T-helper 9 cell (primary cell): ENCODE results near the gene BLOC1S3.
"Not testable (repeated sequence)": the region's sequence is repeated elsewhere in the genome, so short reads cannot be mapped to it uniquely, and the experiment has no call there.

Source experiments
- DNase-seq: peaks from one replicate; pipeline ENCODE4 v3.0.0-alpha.2; 2020

Gene BLOC1S3

DNA sequence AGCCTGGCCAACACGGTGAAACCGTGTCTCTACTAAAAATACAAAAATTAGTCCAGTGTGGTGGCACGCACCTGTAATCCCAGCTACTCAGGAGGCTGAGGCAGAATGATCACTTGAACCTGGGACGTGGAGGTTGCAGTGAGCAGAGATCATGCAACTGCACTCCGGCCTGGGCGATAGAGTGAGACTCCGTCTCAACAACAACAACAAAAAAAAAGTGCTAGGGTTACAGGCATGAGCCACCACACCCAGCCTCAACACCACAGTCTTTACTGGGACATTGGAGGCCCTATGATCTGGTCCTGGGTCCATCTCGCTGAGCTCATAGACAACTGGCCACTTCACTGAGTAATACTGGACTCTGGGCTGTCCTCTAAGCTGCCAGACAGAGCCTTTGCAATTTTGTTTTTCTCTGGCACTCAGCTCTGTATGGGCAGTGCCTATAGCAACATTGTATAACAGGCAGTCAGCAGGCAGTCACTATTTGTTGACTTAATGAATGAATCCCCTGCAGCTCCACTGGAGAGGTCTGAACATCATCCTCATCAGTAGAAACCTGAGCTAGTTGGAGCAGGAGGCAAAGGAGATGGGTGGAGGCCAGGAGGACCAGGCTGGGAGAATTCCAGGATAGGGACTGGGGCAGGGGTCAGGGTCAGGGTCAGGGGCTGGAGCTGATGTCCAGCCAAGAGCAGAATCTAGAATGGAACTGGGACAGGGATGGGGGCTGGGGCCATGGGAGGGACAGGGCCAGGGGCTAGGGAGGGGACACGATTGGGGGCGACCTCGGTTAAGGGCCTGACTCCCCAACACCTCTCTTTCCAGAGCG is 8.1 kb downstream of the BLOC1S3 start:
- no peak for DNase-seq

DNA sequence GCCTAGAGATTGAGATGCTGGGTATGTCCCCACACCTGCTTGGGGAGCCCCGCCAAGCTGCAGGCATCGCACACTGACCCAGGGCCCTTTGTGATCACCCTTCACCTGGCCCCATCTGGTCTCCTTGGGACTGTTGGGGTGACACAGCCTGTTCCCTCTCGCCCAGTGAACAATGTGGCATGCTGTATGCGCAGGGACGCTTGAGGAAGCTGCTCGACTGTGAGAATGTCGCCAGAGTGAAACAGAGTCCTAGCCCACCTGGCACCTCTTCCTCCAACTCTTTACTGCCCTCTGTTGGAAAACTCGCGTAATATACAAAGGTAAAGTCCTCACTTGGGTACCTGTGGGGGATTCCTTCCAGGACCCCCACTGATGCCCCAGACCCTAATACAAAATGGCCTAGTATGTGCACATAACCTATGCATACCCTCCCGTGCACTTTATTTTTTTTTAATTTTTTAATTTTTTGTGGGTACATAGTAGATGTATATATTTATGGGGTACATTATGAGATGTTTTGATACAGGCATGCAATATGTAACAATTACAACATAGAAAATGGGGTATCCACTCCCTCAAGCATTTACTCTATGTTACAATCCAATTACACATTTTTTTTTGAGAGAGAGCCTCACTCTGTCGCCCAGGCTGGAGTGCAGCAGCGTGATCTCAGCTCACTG is 9.0 kb downstream of the BLOC1S3 start:
- DNase-seq = no peak

DNA sequence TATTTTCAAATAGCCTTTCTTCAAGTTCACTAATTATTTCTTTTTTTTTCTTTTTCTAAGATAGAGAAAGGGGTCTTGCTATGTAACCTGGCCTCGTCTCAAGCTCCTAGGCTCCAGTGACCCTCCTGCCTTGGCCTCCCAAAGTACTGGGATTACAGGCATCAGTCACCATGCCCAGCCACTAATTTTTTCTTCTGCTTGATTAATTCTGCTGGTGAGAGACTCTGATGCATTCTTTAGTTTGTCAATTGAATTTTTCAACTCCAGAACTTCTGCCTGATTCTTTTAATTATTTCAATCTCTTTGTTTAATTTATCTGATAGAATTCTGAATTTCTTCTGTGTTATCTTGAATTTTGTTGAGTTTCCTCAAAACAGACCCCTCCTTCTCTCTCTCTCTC is 11.4 kb downstream of the BLOC1S3 start:
- no peak for DNase-seq

DNA sequence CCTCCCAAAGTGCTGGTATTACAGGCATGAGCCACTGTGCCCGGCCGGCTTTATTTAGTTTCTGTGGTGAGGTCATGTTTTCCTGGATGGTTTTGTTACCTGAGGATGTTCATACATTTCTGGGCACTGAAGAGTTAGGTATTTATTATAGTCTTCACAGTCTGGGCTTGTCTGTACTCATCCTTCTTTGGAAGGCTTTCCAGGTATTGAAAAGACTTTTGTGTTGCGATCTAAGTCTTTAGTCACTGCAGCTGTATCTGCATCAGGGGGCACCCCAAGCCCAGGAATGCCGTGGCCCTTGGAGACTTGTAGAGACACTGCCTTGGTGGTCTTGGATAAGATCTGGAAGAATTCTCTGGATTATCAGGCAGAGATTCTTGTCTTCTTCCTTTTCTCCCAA is 12.8 kb downstream of the BLOC1S3 start:
- no peak for DNase-seq

DNA sequence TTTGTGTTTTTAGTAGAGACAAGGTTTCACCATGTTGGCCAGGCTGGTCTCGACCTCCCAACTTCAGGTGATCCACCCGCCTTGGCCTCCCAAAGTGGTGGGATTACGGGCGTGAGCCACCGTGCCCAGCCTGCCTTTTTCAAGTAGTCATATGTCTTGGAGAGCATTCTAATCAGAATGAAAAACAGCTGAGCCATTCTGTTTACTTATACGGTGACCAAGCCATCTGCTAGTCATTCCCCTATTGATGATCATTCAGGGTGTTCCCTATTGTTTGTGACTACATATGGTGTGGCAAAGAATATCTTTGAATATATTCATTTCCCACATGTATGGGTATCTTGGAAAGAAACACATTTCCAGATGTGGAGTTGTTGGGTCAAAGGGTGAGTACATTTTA is 17.2 kb downstream of the BLOC1S3 start:
- no peak for DNase-seq

DNA sequence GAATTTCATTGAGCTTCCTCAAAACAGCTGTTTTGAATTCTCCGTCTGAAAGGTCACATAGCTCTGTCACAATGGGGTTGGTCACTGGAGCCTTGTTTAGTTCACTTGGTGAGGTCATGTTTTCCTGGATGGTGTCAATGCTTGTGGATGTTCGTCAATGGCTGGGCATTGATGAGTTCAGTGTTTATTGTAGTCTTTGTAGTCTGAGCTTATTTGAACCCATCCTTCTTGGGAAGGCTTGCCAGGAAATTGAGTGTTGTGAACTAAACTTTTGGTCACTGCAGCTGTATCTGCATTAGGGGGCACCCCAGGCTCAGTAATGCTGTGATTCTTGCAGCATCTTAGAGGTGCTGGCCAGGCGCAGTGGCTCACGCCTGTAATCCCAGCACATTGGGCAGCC is 22.0 kb downstream of the BLOC1S3 start:
- no peak for DNase-seq

DNA sequence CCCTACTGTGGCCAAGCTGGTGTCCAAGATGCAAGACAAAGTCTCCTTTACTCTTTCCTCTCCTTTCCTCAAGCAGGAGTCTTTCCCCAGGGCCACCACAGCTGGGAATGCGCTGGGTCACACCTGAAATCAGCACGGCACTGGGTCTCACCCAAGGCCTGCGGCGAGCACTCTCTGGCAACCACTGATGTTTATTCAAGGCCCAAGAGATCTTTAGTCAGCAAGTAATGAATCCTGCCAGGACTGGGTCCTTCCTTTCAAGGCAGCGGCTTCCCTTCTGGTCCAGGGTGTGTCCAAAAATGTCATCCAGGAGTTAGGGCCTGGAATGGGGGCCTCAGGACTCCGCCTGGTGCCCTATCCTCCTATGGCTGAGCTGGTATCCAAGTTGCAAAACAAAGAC is 24.1 kb downstream of the BLOC1S3 start:
- DNase-seq = no peak

DNA sequence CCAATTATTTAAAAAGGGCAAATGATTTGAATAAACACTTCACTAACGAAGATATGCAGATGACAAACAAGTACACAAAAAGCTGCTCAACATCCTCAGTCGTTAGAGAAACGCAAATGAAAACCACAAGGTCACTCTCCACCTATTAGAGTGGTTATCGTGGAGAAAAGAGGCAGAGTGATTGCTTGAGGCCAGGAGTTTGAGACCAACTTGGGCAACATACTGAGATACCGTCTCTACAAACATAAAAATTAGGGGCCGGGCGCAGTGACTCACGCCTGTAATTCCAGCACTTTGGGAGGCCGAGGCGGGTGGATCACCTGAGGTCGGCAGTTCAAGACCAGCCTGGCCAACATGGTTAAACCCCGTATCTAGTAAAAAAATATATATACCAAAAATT is 27.2 kb downstream of the BLOC1S3 start:
- DNase-seq = no peak

DNA sequence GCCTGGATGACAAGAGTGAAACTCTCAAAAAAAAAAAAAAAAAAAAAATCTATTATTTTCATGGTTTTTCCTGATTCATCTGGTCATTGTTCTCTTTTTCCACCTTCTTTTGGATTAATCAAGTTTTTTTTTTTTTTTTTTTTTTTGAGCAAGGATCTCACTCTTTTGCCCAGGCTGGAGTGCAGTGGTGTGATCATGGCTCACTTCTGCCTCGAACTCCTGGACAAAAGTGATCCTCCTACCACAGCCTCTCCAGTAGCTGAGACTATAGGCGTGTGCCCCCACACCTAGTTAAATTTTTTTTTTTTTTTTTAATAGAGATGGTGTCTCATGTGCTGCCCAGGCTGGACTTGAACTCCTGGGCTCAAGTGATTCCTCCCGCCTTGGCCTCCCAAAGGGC is 27.7 kb downstream of the BLOC1S3 start:
- DNase-seq = no peak

DNA sequence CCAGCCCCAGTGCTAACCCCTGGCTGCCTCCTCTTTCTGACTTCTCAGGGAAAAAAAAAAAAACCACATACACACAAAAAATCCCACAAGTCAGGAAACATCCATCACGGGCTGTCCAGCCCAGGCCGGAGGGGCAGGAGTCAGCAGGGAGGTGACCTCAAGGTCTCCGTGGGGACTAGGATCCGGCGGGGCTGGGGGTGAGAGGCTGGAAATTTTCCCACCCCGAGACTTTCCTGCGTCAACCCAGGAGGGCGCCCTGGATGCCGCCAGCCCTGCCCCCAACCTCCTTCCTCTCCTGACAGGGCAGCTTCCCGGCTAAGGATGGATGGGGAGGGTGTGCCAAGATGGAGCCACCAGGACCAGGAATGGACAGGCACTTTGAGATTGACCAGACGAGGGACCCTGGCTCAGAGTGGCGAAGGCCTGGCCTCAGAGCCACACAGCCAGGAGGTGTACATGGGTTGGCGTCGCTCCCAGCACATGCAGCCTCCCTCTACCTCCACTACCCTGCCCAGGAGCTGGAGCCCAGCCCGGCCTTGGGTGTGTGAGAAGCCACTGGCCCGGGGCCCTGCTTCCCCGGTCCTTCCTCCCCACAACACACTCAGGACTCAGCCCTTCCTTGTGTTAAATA is 33.3 kb downstream of the BLOC1S3 start:
- DNase-seq = no peak

DNA sequence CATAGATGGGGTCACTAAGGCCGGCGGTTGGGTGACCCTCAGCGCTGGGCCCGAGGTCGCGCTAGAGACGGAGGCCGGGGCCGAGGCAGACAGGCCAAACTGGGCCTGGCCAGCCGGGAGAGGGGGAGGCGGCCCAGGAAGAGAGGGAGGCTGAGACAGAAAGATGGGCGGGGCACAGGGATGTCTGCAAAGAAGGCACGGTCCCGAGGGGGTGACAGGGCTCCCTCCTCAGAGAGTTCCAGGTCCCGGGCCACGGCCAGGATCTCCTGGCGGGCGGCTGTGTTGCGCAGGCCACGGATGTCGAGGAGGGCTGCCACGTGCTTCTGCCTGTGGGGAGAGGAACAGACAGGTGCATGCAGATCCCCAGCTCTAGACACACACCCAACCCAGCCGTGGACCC is 34.4 kb downstream of the BLOC1S3 start:
- no peak for DNase-seq

DNA sequence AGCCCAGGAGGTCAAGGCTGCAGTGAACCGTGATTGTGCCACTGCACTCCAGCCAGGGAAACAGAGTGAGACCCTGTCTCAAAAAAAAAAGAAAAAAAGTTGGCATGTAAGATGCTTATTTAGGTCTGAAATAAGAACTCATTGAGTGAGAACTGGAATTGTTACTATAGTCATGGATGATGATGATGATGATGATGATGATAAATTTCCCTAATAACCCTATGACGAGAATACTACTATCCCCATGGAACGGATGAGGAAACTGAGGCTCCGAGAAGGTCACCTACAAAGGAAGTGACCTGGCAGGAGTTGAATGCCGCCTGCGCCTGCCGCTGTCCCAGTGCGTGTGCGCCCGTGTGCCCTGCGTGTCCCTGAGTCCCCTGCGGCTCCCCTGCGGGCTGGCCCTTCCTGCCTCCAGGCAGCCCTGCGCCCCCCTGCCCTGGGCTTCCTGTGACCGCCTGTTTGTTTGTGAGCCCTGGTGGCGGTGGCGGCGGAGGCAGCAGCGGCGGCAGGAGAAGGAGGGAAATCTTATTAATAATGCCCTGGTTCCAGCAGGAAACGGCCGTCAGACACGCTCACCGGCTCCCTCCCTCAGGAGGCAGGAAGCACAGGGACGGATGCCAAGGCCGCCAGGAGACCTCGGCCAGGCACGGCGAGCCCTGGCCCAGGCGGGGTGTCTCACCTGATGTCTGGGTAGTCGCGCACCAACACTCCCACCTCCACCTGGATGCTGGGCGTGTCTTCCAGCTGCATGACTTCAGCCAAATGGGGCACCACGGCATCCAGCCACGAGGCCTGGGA is 37.0 kb downstream of the BLOC1S3 start:
- DNase-seq = no peak

DNA sequence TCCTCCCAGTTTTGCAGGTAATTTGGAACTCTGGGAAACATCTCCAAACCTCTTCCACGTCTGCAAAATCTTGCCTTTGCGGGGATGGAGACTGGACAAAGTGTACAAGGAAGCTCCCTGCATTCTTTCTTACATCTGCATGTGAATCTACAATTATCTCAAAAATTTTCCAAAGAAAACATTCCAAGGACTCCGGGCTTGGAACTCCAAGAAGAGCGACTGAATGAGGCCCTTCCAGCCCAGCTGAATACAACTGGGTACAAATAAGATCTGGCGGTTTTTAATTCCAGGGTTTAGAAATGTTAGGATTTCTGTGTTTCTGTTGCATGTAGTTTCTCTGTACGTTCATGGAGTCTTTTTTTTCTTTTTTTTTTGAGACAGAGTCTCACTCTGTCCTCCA is 38.1 kb downstream of the BLOC1S3 start:
- no peak for DNase-seq

DNA sequence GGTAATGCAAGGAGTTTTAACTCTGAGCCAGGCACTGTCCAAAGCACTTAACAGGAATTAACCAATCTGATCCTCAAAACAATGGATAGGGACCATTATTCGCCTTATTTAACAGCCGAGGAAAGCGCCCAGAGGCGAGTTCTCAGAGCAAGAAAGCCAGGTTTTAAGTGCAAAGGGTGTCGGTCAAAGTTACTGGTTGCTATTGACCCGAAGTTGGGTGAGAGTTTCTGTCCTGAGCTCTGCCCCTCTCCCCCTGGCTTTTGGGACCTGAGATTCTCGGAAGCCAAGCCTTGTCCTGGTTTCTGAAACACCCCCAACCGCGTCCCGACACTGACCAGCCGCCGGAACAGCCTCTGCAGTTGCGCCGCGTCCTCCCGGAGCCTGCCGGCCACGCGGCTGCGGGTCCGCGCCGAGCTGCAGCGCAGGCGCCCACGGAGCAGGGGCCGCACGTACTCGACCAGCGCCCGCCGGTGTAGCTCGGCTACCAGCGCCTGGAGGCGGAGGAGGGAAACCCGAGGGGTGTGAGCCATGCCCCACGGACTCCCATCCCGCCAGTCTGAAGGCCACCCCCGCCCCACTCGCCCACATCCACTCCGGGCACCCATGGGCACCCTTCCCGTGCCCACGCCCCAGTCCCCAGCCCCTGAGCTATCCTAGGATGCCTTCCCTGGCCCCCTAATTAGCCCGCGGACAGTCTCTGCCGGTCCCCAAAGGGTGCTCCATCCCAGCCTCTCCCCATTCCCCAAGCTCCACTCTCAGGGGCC is 38.8 kb downstream of the BLOC1S3 start:
- DNase-seq = no peak

DNA sequence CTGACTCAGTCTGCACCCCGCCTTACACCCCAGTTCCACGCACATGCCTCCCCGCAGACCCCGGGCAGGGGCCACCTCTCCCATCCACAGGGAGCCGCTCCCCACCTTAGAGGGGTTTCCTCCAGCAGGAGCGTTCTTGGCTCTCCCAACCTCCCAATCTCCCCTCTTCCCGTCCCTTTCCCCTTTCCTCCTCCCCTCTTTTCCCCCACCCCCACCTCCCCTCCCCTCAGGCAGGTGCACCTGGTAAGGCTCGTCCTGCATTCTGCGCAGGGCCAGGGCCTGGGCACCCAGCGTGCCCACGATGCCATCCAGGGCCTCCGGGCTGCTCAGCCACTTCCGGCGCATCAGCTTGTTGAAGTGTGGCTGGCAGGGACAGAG is 39.4 kb downstream of the BLOC1S3 start:
- DNase-seq = no peak

DNA sequence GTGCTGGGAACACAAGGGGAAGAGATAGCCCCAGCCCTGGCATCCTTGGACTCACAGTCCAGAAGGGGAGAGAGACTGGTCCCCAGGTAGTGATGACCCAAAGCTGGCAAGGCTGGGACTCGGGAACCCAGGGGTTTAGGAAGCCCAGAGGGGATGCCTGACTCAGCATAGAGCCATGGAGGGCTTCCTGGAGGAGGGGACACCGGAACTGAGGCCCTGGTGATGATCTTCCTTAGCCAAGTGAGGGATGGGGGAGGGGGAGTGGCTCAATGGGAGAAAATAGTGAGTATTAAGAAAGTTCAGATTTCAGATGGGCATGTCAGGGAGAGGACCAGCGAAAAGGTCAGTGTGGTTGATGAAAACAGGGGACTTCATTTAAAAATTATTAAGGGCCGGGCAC is 39.8 kb downstream of the BLOC1S3 start:
- DNase-seq = no peak

DNA sequence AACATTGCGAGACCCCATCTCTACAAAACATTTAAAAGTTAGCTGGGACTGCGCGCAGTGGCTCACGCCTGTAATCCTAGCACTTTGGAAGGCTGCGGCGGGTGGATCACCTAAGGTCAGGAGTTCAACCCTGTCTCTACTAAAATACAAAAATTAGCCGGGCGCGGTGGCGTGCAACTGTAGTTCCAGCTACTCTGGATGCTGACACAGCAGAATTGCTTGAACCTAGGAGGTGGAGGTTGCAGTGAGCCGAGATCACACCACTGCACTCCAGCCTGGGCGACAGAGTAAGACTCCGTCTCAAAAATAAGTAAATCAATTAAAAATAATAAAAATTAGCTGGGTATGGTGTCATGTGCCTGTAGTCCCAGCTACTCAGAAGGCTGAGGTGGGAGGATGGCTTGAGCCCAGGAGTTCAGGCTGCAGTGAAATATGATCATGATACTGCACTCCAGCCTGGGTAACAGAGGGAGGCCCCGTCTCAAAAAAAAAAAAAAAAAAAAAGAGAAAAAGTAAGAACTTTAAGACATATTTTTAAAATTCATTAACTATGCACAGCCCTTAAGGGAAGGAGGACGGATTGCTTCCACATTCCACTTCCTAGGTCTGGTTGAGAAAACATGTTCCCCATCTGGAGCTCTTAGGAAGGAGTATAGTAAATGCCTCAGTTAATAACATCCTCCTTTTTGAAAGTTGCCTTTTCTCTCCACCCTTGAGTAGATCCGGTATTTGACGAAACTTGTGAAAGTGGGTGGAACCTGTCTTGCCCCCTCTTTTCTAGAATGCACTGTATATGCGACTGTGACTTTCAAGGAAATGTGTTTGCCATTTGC is 40.5 kb downstream of the BLOC1S3 start:
- no peak for DNase-seq

DNA sequence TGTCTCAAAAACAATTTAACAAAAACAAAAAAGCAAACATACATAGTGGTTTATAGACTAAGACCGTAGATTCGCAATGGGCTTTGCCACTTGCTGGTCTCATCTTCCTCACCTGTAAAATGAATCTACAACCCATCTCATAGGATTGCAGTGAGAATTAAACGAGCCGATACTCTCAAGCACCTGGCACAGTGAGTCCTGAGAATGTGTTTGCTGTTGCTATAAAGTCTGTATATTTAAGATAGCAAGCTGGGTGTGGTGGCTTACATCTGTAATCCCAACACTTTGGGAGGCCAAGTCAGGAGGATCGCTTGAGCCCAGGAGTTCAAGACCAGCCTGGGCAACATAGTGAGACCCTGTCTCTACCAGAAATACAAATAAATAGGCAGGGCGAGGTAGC is 44.1 kb downstream of the BLOC1S3 start:
- DNase-seq = no peak

DNA sequence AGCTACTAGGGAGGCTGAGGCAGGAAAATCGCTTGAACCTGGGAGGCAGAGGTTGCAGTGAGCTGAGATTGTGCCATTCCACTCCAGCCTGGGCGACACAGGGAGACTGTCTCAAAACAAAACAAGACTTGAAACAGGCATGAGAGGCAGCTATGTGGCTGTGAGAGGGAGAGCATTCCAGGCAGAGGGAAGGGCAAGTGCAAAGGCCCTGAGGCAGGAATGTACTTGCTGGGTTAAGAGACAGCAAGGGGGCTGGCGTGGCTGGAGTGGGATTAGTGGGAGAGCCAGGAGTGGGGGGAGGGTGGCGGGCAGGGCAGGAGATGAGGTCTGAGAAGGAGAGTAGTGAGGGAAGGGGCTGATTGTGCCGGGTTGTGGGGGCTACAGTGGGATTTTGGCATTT is 45.3 kb downstream of the BLOC1S3 start:
- no peak for DNase-seq

DNA sequence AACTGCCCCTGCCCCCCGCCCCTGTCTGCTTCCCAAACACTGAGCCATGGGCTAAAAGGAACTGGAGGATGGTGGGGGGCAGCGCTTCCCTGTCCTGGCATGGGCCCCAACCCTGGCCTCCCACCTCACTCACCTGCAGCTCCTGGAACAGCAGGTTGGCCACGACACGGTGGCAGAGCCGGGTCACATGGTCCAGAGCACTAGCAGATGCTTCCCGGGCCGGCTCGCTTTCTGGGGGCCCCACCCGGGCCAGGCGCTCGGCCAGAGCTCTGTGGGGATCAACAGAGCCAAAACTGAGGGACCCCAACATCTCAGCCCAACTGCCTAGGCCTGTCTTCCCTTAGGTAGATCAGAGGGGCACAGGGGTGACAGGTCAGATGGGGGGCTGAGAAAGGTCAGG is 46.1 kb downstream of the BLOC1S3 start:
- no peak for DNase-seq

DNA sequence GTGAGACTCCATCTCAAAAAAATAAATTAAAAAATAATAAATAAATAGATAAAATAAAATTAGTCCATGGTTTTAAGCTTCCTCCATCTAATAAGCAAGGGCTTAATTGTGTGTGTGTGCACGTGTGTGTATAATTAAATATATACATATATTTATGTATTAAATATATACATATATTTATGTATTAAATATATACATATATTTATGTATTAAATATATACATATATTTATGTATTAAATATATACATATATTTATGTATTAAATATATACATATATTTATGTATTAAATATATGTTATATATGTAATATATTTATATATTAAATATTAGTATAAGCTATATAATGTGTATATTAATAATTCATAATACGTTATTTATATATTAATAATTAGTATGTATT is 50.5 kb downstream of the BLOC1S3 start:
- DNase-seq = not testable (repeated sequence)
